PFSK-1 (cell line): ENCODE data around the gene ITM2B.

Experiments used
- FOXP2 ChIP-seq: optimal IDR thresholded peaks from 2 replicates; pipeline ENCODE3; 2011; ENCODE audit warnings: borderline replicate concordance, control low read depth, inconsistent platforms; ENCODE audit not compliant: insufficient read depth; ENCODE audit errors: extremely low read length, extremely low read depth
- POLR2AphosphoS5 ChIP-seq: IDR thresholded peaks from 2 replicates; pipeline ENCODE4 v1.6.1; 2012; ENCODE audit warnings: low read depth, mild to moderate bottlenecking, control low read depth, low read length, moderate library complexity
- REST ChIP-seq, 2 experiments: IDR thresholded peaks; 2 replicates each; pipeline versions ENCODE4 v1.6.1 to v1.8.0; 2011 to 2012; ENCODE audit warnings: low read depth in 2 of 2, low read length in 2 of 2, control low read depth in 1 of 2, inconsistent platforms in 1 of 2, mild to moderate bottlenecking in 1 of 2, moderate library complexity in 1 of 2; ENCODE audit not compliant: insufficient read depth in 1 of 2
- SIN3A ChIP-seq: IDR thresholded peaks from 2 replicates; pipeline ENCODE4 v1.6.1; 2012; ENCODE audit warnings: mild to moderate bottlenecking, low read length, moderate library complexity, borderline replicate concordance; ENCODE audit not compliant: insufficient read depth
- TAF1 ChIP-seq: IDR thresholded peaks from 2 replicates; pipeline ENCODE4 v1.6.1; 2012; ENCODE audit warnings: low read length, control low read depth, borderline replicate concordance; ENCODE audit not compliant: insufficient read depth

GRCh38 chr13:48255954-48256353 is 22.9 kb downstream of the ITM2B start:
- no peak for TF ChIP-seq POLR2AphosphoS5
- no peak for TF ChIP-seq FOXP2
- TF ChIP-seq REST (IDR thresholded peaks at IDR 0.05; ENCODE audit: insufficient read depth in 1 of 2, low read depth in 2 of 2, low read length in 2 of 2) = no peak
- TF ChIP-seq SIN3A = no peak
- TF ChIP-seq TAF1 = no peak
